Tibial nerve (tissue), 4 donors: Measurements from ENCODE around the gene TEX22.

ENCODE experiments used
- EP300 ChIP-seq, 2 donors: sonication (generic); formaldehyde crosslinking; IDR thresholded peaks; one replicate each; pipeline ENCODE4 v1.6.1; 2017; ENCODE audit warnings: antibody characterized with exemption in 2 of 2, mild to moderate bottlenecking in 1 of 2
- POLR2A ChIP-seq, 2 donors: fragments of 450-650 bp; IDR thresholded peaks; one replicate each; pipeline ENCODE4 v1.6.1; 2017; ENCODE audit warnings: antibody characterized with exemption in 2 of 2, mild to moderate bottlenecking in 2 of 2, moderate library complexity in 2 of 2
- TF ChIP-seq, protein P1 (sequence below), 5 experiments: fragments of 200-600 bp in 3 of 5; fragments of 450-650 bp in 2 of 5; sonication (generic) in 3 of 5; IDR thresholded peaks; one replicate each; pipeline ENCODE4 v1.5.1; 2016 to 2019; ENCODE audit warnings: antibody characterized with exemption in 5 of 5, mild to moderate bottlenecking in 3 of 5, moderate library complexity in 2 of 5

DNA sequence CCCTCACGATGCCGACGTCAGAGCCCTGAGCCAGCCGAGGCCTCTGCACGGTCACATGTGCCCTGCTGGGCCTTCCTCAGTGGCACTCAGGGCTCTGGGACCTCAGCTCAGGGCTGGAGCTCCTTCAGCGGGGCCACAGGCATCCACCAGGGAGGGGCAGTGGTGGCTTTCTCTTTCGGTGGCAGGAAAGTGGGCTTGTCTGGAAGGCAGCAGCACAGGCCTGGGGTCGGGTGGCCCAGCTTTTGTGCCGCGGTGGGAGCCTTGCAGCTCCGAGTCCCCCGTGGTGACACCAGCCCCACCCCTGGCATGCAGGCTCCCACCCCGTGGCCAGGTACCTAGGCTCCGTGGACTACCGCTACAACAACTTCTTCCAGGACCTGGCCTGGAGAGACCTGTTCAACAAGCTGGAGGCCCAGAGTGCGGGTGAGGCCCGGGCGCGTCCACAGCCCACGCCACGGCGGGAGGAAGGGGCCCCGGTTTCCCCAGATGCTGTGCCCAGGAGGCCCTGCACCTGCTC, 14.2 kb upstream of the TEX22 start:
- TF ChIP-seq, protein P1, sequence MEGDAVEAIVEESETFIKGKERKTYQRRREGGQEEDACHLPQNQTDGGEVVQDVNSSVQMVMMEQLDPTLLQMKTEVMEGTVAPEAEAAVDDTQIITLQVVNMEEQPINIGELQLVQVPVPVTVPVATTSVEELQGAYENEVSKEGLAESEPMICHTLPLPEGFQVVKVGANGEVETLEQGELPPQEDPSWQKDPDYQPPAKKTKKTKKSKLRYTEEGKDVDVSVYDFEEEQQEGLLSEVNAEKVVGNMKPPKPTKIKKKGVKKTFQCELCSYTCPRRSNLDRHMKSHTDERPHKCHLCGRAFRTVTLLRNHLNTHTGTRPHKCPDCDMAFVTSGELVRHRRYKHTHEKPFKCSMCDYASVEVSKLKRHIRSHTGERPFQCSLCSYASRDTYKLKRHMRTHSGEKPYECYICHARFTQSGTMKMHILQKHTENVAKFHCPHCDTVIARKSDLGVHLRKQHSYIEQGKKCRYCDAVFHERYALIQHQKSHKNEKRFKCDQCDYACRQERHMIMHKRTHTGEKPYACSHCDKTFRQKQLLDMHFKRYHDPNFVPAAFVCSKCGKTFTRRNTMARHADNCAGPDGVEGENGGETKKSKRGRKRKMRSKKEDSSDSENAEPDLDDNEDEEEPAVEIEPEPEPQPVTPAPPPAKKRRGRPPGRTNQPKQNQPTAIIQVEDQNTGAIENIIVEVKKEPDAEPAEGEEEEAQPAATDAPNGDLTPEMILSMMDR (IDR thresholded peaks at IDR 0.05), result no peak
- TF ChIP-seq POLR2A (IDR thresholded peaks at IDR 0.05) (no peak), EP300 (IDR thresholded peaks at IDR 0.05) (no peak)
